Hepatocyte (in vitro differentiated cells): ENCODE data around the gene KLHL18.

ENCODE experiments used
- CTCF ChIP-seq: fragments of 200-600 bp; sonication (generic); IDR thresholded peaks from 2 replicates; pipeline ENCODE4 v1.5.1; 2016; ENCODE audit warnings: antibody characterized with exemption, mild to moderate bottlenecking; ENCODE audit not compliant: poor library complexity
- EZH2 ChIP-seq: fragments of 200-600 bp; sonication (generic); IDR thresholded peaks from 2 replicates; pipeline ENCODE4 v1.6.1; 2016; ENCODE audit warnings: antibody characterized with exemption, mild to moderate bottlenecking, borderline replicate concordance
- EZH2phosphoT487 ChIP-seq: fragments of 200-600 bp; sonication (generic); IDR thresholded peaks from one replicate; pipeline ENCODE4 v1.6.1; 2018; ENCODE audit warnings: antibody characterized with exemption, mild to moderate bottlenecking, low read depth, moderate library complexity; ENCODE audit not compliant: unreplicated experiment, severe bottlenecking

- TF ChIP-seq CTCF: no peak
- TF ChIP-seq EZH2: no peak
- no peak for TF ChIP-seq EZH2phosphoT487
These were observed 21.4 kb upstream of the KLHL18 start for GRCh38 chr3:47261301-47261700.
